Neural progenitor cell (in vitro differentiated cells): Measurements from ENCODE around the gene BMS1. TPM values are rescaled to one million over a fixed set of nuclear protein-coding genes. Genes with fewer than 3 reads are reported as not detected.

Experiments
- DNase-seq: peaks from one replicate; pipeline ENCODE4 v3.0.0-alpha.2; 2016; ENCODE audit warnings: low spot score
- H2AFZ ChIP-seq: fragments of 200-600 bp; sonication (generic); replicated peaks from 2 replicates; pipeline ENCODE4 v1.6.1; 2016; ENCODE audit warnings: antibody characterized with exemption
- H3F3A ChIP-seq: fragments of 200-600 bp; sonication (generic); 2 replicates; pipeline ENCODE4 v1.6.1; 2016; ENCODE audit warnings: antibody characterized with exemption, low read depth
- H3K27ac ChIP-seq: fragments of 200-600 bp; sonication (generic); 2 replicates; pipeline ENCODE4 v1.5.1; 2016; ENCODE audit warnings: mild to moderate bottlenecking
- H3K27me3 ChIP-seq: fragments of 200-600 bp; sonication (generic); 2 replicates; pipeline ENCODE4 v1.6.1; 2016; ENCODE audit warnings: mild to moderate bottlenecking, moderate library complexity
- H3K36me3 ChIP-seq: fragments of 200-600 bp; sonication (generic); 2 replicates; pipeline ENCODE4 v1.5.1; 2016
- H3K4me1 ChIP-seq: fragments of 200-600 bp; sonication (generic); 2 replicates; pipeline ENCODE4 v1.6.1; 2016; ENCODE audit warnings: mixed run types
- H3K4me2 ChIP-seq: fragments of 200-600 bp; sonication (generic); 2 replicates; pipeline ENCODE4 v1.6.1; 2016
- H3K4me3 ChIP-seq: fragments of 200-600 bp; sonication (generic); 2 replicates; pipeline ENCODE4 v1.5.1; 2016
- H3K79me2 ChIP-seq: fragments of 200-600 bp; sonication (generic); 2 replicates; pipeline ENCODE4 v1.6.1; 2016; ENCODE audit warnings: low read depth
- H3K9ac ChIP-seq: fragments of 200-600 bp; sonication (generic); 2 replicates; pipeline ENCODE4 v1.6.1; 2016
- H3K9me3 ChIP-seq: fragments of 200-600 bp; sonication (generic); 2 replicates; pipeline ENCODE4 v1.5.1; 2016; ENCODE audit warnings: low read depth
- H4K20me1 ChIP-seq: fragments of 200-600 bp; sonication (generic); 2 replicates; pipeline ENCODE4 v1.6.1; 2016; ENCODE audit warnings: low read depth
- H3K27ac Mint-ChIP-seq: 3 replicates; pipeline ENCODE4 v1.8.0; 2021; ENCODE audit warnings: mixed read lengths
- H3K27me3 Mint-ChIP-seq: 2 replicates; pipeline ENCODE4 v1.8.0; 2022; ENCODE audit warnings: low read depth, mild to moderate bottlenecking, inconsistent platforms, moderate library complexity, mixed read lengths; ENCODE audit not compliant: insufficient read depth
- H3K36me3 Mint-ChIP-seq: 3 replicates; pipeline ENCODE4 v1.8.0; 2021; ENCODE audit warnings: mixed read lengths
- H3K4me1 Mint-ChIP-seq: 3 replicates; pipeline ENCODE4 v1.8.0; 2021; ENCODE audit warnings: mixed read lengths
- H3K4me3 Mint-ChIP-seq: 3 replicates; pipeline ENCODE4 v1.8.0; 2021; ENCODE audit warnings: mild to moderate bottlenecking, moderate library complexity, mixed read lengths
- H3K9me3 Mint-ChIP-seq: 3 replicates; pipeline ENCODE4 v1.8.0; 2020; ENCODE audit warnings: mixed read lengths
- CTCF ChIP-seq: fragments of 200-600 bp; sonication (generic); IDR thresholded peaks from 2 replicates; pipeline ENCODE4 v1.5.1; 2017; ENCODE audit warnings: antibody characterized with exemption, mild to moderate bottlenecking
- EZH2 ChIP-seq: fragments of 200-600 bp; sonication (generic); IDR thresholded peaks from 2 replicates; pipeline ENCODE4 v1.6.1; 2017; ENCODE audit warnings: antibody characterized with exemption, mild to moderate bottlenecking, moderate library complexity
- EZH2phosphoT487 ChIP-seq: fragments of 200-600 bp; sonication (generic); IDR thresholded peaks from 2 replicates; pipeline ENCODE4 v1.6.1; 2017; ENCODE audit warnings: antibody characterized with exemption
- total RNA-seq: library from RNA; depleted of rRNA; stranded (reverse); fragments of >200 nt; gene quantifications from 2 replicates; pipeline ENCODE4 v1.2.3, GENCODE V29; 2015; ENCODE audit warnings: low replicate concordance

BMS1 gene
- total RNA-seq, 1 donor from 2014 or later: 34.5 TPM

- Histone ChIP-seq H3K27me3 (no peaks in the 10 kb centered on the region), H3K4me1 (no peaks in the 10 kb centered on the region), H3K27ac (no peak overlapping the region), H3F3A (no peaks in the 10 kb centered on the region), H3K79me2 (no peaks in the 10 kb centered on the region), H4K20me1 (no peaks in the 10 kb centered on the region), H3K4me3 (no peak overlapping the region), H3K9me3 (no peaks in the 10 kb centered on the region), H3K4me2 (no peak overlapping the region), H3K9ac (no peak overlapping the region), H3K36me3 (no peaks in the 10 kb centered on the region), H2AFZ (no peak overlapping the region)
- Mint-ChIP-seq H3K9me3 (peaks cover 15% of the 10 kb centered on the region), H3K27me3 (no peaks in the 10 kb centered on the region), H3K36me3 (no peaks in the 10 kb centered on the region), H3K4me1 (no peaks in the 10 kb centered on the region), H3K4me3 (no peak overlapping the region), H3K27ac (no peak overlapping the region)
- no peak for TF ChIP-seq EZH2
- no peak for TF ChIP-seq CTCF
- TF ChIP-seq EZH2phosphoT487: no peak
- DNase-seq: no peak
Measured at GRCh38 chr10:42743697-42744096, 38.9 kb upstream of the BMS1 start.

GRCh38 chr10:42744134-42744701, 38.4 kb upstream of the BMS1 start:
- Mint-ChIP-seq H3K27ac (no peak overlapping the region), H3K9me3 (peaks cover 15% of the 10 kb centered on the region), H3K36me3 (no peaks in the 10 kb centered on the region), H3K4me1 (no peaks in the 10 kb centered on the region), H3K4me3 (no peak overlapping the region), H3K27me3 (no peaks in the 10 kb centered on the region)
- Histone ChIP-seq H3K4me1 (no peaks in the 10 kb centered on the region), H3K27me3 (no peaks in the 10 kb centered on the region), H4K20me1 (no peaks in the 10 kb centered on the region), H3K27ac (no peak overlapping the region), H3K9ac (no peak overlapping the region), H3K4me2 (no peak overlapping the region), H3K4me3 (no peak overlapping the region), H3K79me2 (no peaks in the 10 kb centered on the region), H3K36me3 (no peaks in the 10 kb centered on the region), H2AFZ (no peak overlapping the region), H3K9me3 (no peaks in the 10 kb centered on the region), H3F3A (no peaks in the 10 kb centered on the region)
- no peak for TF ChIP-seq EZH2phosphoT487
- no peak for TF ChIP-seq EZH2
- peak; percentile 4 for TF ChIP-seq CTCF
- DNase-seq: no peak

- H3K4me3 ChIP-seq: peak overlapping the region; percentile 51
- H3K9me3 Mint-ChIP-seq: no peaks in the 10 kb centered on the region
- H4K20me1 ChIP-seq: peaks cover 7% of the 10 kb centered on the region
- no peaks in the 10 kb centered on the region for H3K4me1 Mint-ChIP-seq
- H3K4me1 ChIP-seq: peaks cover 3% of the 10 kb centered on the region
- H3K36me3 Mint-ChIP-seq: no peaks in the 10 kb centered on the region
- peak overlapping the region; percentile 48 for H2AFZ ChIP-seq
- H3K27ac ChIP-seq: no peak overlapping the region
- peak; percentile 80 for TF ChIP-seq CTCF
- TF ChIP-seq EZH2: no peak
- H3K4me2 ChIP-seq: peak overlapping the region; percentile 79
- peak; percentile 86 for DNase-seq
- H3K36me3 ChIP-seq: no peaks in the 10 kb centered on the region
- no peak overlapping the region for H3K27ac Mint-ChIP-seq
- H3F3A ChIP-seq: peaks cover 9% of the 10 kb centered on the region
- H3K79me2 ChIP-seq: no peaks in the 10 kb centered on the region
- peaks cover 50% of the 10 kb centered on the region for H3K27me3 Mint-ChIP-seq
- peak overlapping the region; percentile 77 for H3K4me3 Mint-ChIP-seq
- peaks cover 78% of the 10 kb centered on the region for H3K27me3 ChIP-seq
- no peak overlapping the region for H3K9ac ChIP-seq
- no peaks in the 10 kb centered on the region for H3K9me3 ChIP-seq
Measured at GRCh38 chr10:42753126-42753506, 29.5 kb upstream of the BMS1 start.
